ENCODE results near the gene CDK18.

Gene CDK18

GRCh38 chr1:205486258-205486657 lies 18.2 kb upstream of the CDK18 start:
- no peak for TF ChIP-seq PKNOX1 (IDR thresholded peaks at IDR 0.05)
- no peak for TF ChIP-seq CTBP1 (IDR thresholded peaks at IDR 0.05; ENCODE audit: borderline replicate concordance)
- no peak for TF ChIP-seq BHLHE40 (IDR thresholded peaks at IDR 0.05; ENCODE audit: borderline replicate concordance)
- TF ChIP-seq FOXA1 (IDR thresholded peaks at IDR 0.05), result no peak
- TF ChIP-seq HDGF (IDR thresholded peaks at IDR 0.05; ENCODE audit: borderline replicate concordance), result no peak
- TF ChIP-seq FOXM1 (IDR thresholded peaks at IDR 0.05; ENCODE audit: borderline replicate concordance), result no peak
- TF ChIP-seq FOXK2 (IDR thresholded peaks at IDR 0.05), result no peak
- TF ChIP-seq ELF4 (IDR thresholded peaks at IDR 0.05), result no peak
- TF ChIP-seq TARDBP (IDR thresholded peaks at IDR 0.05), result no peak
- no peak for TF ChIP-seq LEF1 (IDR thresholded peaks at IDR 0.05; ENCODE audit: borderline replicate concordance)
- no peak for TF ChIP-seq L3MBTL2 (conservative IDR thresholded peaks at IDR 0.05)
- TF ChIP-seq ZNF384 (IDR thresholded peaks at IDR 0.05), result no peak
- no peak for TF ChIP-seq ARNT (IDR thresholded peaks at IDR 0.05)
- TF ChIP-seq SUZ12 (IDR thresholded peaks at IDR 0.05), result no peak
- TF ChIP-seq SP1 (IDR thresholded peaks at IDR 0.05), result no peak
- TF ChIP-seq NFRKB (IDR thresholded peaks at IDR 0.05), result no peak
- DNase-seq (ENCODE audit: extremely low spot score), result no peak
- POLR2A ChIA-PET, result no interaction called here
- CTCF ChIA-PET, result interaction anchor here (0.8 to 7.0 kb wide), 13 partner anchors 7 to 150 kb away, joined by 3 to 114 read pairs (median 7); no protein-coding TSS in a partner anchor

- no peak for TF ChIP-seq FOXA1 (IDR thresholded peaks at IDR 0.05)
- TF ChIP-seq CTBP1 (IDR thresholded peaks at IDR 0.05; ENCODE audit: borderline replicate concordance), result peak; percentile 35; the same call in 1 of the 2 replicates
- no peak for TF ChIP-seq HDGF (IDR thresholded peaks at IDR 0.05; ENCODE audit: borderline replicate concordance)
- TF ChIP-seq SP1 (IDR thresholded peaks at IDR 0.05), result no peak
- ChIA-PET CTCF (interaction anchor here (0.6 to 7.0 kb wide), 17 partner anchors 9 to 1082 kb away, joined by 3 to 114 read pairs (median 3); no protein-coding TSS in a partner anchor), POLR2A (no interaction called here)
- DNase-seq (ENCODE audit: extremely low spot score), result peak; percentile 86
These were observed 16.3 kb upstream of the CDK18 start for GRCh38 chr1:205488074-205488723.

GRCh38 chr1:205491794-205492193 lies 12.7 kb upstream of the CDK18 start:
- POLR2A ChIA-PET, result no interaction called here
- no peak for DNase-seq (ENCODE audit: extremely low spot score)
- CTCF ChIA-PET, result interaction anchor here (0.9 to 4.9 kb wide), 2 partner anchors 32 to 138 kb away, joined by 3 to 35 read pairs; no protein-coding TSS in a partner anchor
- TF ChIP-seq L3MBTL2 (conservative IDR thresholded peaks at IDR 0.05) (no peak), FOXA1 (IDR thresholded peaks at IDR 0.05) (no peak), HDGF (IDR thresholded peaks at IDR 0.05; ENCODE audit: borderline replicate concordance) (no peak), SP1 (IDR thresholded peaks at IDR 0.05) (no peak), ARNT (IDR thresholded peaks at IDR 0.05) (no peak), FOXM1 (IDR thresholded peaks at IDR 0.05; ENCODE audit: borderline replicate concordance) (no peak), NFRKB (IDR thresholded peaks at IDR 0.05) (no peak), SUZ12 (IDR thresholded peaks at IDR 0.05) (no peak), BHLHE40 (IDR thresholded peaks at IDR 0.05; ENCODE audit: borderline replicate concordance) (no peak)

- CTCF ChIA-PET, result interaction anchor here (4.9 kb wide), 1 partner anchor 32 kb away, joined by 35 read pairs; no protein-coding TSS in a partner anchor
- TF ChIP-seq BHLHE40 (IDR thresholded peaks at IDR 0.05; ENCODE audit: borderline replicate concordance), result no peak
- no peak for TF ChIP-seq ELF4 (IDR thresholded peaks at IDR 0.05)
- no peak for TF ChIP-seq FOXA1 (IDR thresholded peaks at IDR 0.05)
- no peak for TF ChIP-seq PKNOX1 (IDR thresholded peaks at IDR 0.05)
- TF ChIP-seq NFRKB (IDR thresholded peaks at IDR 0.05), result no peak
- no peak for TF ChIP-seq ARNT (IDR thresholded peaks at IDR 0.05)
- POLR2A ChIA-PET, result no interaction called here
- DNase-seq (ENCODE audit: extremely low spot score), result no peak
These were observed 12.2 kb upstream of the CDK18 start for GRCh38 chr1:205492201-205492667.

- ChIA-PET POLR2A (no interaction called here), CTCF (interaction anchor here (0.5 to 4.9 kb wide), 4 partner anchors 7 to 105 kb away, joined by 3 to 35 read pairs (median 8); no protein-coding TSS in a partner anchor)
- DNase-seq (ENCODE audit: extremely low spot score), result no peak
These were observed 11.7 kb upstream of the CDK18 start for GRCh38 chr1:205492774-205493173.

More at GRCh38 chr1:205492774-205493173, 11.7 kb upstream of the CDK18 start:
- TF ChIP-seq CTBP1 (IDR thresholded peaks at IDR 0.05; ENCODE audit: borderline replicate concordance) (no peak), SP1 (IDR thresholded peaks at IDR 0.05) (no peak), L3MBTL2 (conservative IDR thresholded peaks at IDR 0.05) (no peak), FOXM1 (IDR thresholded peaks at IDR 0.05; ENCODE audit: borderline replicate concordance) (no peak), FOXA1 (IDR thresholded peaks at IDR 0.05) (no peak), ARNT (IDR thresholded peaks at IDR 0.05) (no peak), PKNOX1 (IDR thresholded peaks at IDR 0.05) (no peak), NFRKB (IDR thresholded peaks at IDR 0.05) (no peak), HDGF (IDR thresholded peaks at IDR 0.05; ENCODE audit: borderline replicate concordance) (no peak)
